NCI-H526 treated with DMSO at 0.1 percent for 48 hours (cell line): ENCODE data around the gene PIEZO1.
A peak's percentile ranks its signal among the peaks of the same experiment; 100 is the strongest.
"Not testable (repeated sequence)": the region's sequence is repeated elsewhere in the genome, so short reads cannot be mapped to it uniquely, and the experiment has no call there.

Source experiments
- DNase-seq: peaks from one replicate; lab custom pipeline; 2025; lab: John Stamatoyannopoulos, UW

The PIEZO1 gene

DNA sequence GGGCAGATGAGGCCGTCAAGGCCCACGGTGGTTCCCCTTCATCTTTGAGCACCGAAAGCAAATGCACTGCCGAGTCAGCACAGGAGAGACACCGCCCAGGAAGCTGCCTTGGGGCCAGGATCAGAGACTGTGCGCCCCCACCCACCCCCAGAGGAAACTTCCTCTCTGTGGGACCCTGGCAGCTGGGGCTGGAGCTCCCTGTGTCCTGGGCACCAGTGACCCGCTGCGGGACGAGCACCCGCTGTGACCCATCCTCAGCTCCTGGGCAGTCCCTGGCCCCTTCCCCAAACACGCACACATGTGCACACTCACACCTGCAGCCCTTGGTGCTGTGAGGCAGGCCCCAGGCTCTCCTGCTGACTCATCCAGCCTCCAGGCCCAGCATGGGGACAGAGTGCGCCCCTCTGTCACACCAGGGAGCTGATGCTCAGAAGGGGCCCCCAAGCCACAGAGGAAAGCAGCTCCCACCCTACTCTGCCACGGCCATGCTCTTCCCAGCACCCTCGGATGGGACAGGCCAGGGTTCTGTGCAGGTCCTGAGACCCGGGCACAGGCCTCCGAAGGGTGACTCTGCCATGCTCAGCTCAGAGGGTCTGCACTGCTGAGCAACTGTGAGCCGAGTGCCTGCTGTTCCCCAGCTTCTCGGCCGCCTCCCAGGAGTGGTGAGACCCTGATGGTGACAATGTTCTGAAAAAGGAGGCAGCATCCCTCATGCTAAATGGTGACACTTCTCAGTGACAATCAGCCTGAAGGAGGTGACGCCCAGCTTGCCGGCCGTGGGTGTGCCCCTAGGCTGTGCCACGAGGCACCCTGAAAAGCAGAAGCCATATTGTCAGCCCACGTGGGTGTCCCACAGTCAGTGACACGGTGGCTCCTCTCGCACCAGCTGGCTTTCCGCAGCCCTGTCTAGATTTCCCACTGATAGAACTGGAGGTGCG, 3.6 kb downstream of the PIEZO1 start:
- no peak for DNase-seq

DNA sequence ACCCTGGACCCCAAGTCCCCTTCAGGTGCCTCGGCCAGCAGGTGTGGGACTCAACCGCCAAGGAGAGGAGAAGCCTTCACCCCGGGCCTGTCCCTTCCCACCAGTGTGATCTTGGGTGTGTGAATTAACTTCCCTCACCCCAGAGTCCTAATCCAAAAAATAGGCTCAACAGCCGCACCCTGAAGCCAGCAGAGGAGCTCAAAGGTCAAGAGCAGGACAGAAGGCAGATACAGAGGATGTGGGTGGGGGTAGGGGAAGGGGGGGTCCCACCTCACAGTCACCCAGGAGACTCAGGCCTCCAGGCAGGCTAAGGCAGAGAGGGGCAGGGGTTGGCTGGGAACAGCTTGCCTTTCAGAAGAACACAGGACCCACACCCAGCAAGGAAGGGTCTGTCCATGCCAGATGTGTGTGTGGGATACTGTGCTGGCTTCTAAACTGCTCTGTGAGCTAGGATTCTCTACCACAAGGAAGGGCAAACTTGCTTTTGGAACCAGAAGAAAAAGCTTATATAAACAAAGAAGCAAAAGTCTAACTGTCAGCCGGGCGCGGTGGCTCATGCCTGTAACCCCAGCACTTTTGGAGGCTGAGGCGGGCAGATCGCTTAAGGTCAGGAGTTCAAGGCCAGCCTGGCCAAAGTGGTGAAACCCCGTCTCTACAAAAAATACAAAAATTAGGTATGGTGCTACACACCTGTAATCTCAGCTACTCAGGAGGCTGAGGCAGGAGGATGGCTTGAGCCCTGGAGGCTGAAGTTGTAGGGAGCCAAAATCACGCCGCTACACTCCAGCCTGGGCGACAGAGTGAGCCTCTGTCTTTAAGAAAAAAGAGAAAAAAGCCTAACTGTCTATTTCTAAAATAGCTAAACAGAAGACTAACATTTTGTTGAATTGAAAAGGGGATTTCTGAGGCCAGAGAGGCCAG, 4.6 kb downstream of the PIEZO1 start:
- DNase-seq, result no peak

DNA sequence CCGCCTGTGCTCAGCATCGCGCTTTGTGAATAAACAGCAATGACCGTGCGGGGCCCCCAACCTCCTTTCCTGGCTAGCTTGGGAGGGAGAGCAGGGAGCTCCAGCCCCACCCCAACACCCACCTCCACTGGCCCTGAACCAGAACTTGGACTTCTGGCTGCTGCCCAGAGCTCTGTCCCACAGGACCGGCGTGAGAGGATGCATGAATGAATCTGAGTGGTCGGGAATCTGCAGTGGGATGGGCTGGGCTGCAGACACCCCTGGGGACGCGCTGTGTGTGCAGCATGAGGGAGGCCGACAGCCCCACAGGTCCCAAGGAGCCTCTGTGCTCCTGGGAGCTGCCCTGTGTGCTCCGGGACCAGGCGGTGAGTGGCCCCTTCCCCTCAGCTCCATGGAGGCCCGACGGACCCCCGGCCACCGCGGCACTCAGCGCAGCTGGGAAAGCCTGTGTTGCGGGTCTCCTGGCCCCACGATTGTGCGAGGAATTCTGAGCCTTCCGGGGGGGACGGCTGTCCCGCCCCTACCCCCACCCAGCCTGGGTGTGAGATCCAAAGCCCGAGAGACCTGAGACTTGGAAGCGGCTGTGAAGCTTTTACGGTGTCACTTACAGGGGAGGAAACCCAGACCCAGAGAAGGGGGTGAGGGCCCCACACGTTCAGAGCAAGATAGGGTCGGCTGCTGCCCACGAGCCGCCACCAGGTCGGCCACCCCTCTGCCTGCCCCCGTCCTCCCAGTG, 5.4 kb downstream of the PIEZO1 start:
- no peak for DNase-seq

DNA sequence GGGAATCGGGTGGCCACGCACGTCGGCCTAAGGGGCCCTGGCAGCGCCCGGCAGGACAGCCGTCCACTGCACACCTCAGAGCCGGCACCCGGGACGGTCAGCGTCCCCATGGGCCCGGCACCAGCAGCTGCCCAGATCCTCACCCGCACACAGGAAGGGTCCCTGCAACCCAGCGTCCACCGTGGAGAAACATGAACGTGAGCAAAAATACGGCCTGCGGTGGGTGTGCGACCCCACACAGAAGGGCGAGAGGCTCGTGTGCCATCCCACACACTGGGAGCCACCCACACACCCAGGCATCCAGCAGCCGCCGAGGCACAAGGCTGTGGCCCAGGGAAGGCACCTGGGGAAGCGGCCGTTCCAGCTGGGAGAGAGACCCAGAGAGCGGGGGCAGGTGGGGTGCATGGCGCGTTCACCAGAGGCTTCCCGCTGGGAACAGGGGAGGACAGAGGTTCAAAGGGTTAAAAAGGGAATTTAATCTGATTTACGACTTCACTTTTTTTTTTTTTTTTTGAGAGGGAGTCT, 6.4 kb downstream of the PIEZO1 start:
- DNase-seq, result no peak

DNA sequence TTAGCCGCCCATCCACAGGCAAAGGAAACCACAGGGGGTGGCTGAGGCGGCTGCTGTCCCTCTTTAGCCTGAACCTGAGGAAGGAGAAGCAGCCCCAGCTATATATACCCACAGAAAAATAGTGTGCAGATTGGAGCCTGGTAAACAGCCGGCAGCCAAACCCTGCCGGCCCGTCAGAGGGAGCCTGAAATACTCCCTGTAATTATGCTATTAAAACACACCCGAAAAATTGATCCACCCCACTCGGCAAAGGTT, 6.8 kb downstream of the PIEZO1 start:
- DNase-seq, result no peak

DNA sequence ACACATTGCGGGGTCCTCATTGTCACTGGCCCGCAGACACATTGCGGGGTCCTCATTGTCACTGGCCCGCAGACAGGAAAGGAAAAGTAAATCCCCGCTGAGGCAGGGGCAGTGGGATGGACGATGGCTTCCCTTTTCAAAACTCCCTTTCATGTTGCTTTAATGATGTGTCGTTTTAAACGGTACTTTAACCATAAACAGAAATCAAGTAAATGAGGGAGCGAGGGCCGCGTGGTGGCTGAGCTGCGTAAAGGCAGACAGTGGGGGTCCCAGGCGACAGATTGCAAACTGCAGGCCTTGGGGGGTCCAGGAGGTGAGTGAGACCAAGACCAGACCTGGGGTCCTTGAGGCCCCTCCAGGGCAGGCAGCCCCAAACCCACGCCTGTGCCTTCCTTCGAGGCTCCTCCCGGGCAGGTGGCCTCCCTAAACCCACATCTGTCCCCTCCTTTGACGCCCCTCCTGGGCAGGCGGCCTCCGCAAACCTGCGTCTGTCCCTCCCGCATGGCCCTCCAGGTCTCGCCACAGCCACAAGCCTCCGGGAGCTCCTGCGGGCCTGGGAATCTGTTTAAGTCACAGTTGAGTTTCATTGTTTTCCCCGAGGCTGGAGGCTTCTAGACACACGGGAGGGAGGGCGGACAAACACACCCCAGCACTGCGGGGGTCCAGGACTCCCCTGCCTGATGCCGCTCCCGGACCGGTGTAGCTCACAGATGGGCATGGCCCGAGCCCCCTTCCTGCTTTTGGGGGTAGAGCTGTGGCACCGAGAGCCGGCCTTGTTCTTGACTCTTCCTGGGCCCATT, 7.3 kb downstream of the PIEZO1 start:
- no peak for DNase-seq

DNA sequence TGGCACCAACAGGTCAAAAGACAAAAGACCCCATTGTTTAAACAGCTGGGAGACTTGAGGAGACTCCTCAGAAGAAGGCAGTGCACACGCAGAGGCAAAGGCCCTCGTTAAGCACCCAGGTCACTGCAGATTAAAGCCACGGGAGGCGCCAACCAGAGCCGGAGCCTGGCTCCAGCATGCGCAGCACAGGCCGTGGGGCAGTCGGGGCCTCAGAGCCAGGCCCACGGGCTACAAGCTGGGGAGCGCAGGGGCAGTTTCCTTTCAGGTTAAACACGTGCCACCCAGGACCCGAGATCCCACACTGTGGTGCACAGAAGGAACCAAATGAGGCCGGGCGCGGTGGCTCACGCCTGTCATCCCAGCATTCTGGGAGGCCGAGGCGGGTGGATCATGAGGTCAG, 9.2 kb downstream of the PIEZO1 start:
- DNase-seq, result no peak

DNA sequence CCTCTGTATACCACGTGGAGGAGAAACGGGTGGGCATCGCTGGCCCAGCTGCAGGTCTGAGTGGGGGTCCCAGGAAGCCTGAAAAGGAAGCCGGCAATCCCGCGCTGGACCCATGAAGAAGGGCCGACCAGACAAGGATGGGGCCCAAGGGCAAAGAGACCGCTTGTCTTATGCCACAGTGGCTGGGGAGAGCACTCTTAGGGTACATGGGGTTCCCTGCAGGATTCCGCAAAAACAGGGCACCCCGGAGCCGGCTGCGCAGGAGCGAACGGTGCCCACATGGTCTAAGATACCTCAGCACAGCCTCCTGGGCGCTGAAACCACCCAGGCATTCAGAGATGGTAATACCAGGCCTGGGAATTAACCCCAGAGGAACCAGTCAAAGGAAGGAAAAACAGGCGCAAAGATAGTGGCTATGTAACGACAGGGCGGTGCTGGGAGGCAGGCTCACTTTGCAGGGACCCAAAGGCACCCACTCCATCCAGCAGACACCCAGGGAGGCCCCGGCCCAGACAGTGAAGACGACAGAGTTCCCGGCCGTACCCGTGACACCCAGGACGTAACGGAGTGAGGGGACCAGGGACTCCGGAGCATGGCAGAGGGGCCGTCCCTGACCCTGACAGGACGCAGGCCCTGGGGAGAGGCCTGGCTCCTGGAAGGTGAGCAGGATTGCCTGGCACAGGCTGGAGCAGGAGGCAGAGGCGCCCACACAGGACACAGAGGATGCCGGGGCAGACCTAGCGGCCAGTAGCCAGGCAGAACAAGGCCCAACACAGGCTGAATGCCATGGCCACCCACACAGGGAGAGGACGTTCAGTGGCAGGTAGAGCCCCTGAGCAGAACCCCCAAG, 10.3 kb downstream of the PIEZO1 start:
- DNase-seq, result no peak

DNA sequence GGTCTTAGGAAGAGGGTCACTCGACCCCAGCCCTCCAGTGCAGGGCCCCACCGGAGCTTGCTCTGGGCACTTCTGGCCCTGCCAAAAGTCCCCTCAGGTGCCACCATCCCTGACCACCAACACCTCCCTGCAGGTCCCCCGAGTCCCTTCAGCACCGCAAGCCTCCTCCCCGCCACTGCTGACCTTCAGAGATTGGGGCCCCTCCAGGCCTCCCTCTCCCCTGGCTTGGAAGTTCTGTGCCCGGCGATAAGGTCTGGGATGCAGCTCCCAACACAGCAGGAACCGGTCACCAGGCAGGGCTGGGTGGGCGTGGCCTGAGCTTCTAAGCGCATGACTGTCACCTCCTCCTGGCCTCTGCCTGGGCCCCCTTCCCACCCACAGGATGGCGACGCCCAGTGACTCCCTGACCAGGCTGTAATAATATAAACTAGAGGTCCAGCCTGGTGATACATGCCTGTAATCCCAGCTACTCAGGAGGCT, 11.2 kb downstream of the PIEZO1 start:
- no peak for DNase-seq

DNA sequence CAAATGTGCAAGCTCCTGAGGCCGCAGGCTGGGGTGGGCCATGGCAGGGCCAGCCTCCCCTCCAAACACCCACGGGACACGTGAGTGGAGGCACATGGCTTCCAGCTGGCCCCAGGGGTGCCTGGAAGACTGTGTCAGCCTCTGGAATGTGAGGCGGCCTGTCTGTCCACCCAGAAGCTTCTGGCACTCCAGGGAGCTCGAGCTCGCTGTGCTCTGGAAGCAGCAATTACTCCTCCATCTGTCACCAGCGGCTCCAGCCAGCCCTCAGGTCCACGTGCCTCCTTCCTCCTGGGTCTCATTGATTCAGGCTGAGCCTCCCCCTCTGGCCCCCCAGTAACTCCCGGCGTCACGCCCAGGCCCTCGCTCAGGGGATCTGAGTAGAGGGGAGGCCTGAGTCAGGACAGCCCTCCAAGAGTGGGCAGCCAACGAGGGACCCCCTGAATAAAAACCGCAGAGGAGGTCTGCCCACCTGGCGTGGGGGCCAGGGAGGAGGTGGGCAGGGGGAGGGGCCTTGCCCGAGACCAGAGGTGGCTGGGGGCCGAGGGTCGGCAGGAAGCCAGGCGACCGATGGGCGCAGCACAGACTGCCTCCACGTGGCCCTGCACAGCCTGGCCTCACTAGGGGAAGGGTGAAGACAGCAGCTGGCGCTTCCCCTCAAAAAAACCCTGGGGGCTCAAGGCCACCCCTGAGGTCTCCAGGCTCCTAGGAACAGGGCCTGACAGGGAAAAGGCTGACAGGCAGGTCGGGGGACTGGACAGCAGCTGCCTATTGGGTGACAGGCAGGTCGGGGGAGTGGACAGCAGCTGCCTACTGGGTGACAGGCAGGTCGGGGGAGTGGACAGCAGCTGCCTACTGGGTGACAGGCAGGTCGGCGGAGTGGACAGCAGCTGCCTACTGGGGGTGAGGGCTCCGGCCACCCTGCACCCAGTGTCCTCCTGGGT, 11.9 kb downstream of the PIEZO1 start:
- no peak for DNase-seq

DNA sequence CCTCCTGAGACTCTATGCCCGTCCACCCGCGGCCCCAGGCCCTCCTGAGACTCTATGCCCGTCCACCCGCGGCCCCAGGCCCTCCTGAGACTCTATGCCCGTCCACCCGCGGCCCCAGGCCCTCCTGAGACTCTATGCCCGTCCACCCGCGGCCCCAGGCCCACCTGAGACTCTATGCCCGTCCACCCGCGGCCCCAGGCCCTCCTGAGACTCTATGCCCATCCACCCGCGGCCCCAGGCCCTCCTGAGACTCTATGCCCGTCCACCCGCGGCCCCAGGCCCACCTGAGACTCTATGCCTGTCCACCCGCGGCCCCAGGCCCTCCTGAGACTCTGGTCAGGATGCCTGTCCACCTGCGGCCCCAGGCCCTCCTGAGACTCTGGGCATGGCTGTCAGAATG, 13.2 kb downstream of the PIEZO1 start:
- not testable (repeated sequence) for DNase-seq

DNA sequence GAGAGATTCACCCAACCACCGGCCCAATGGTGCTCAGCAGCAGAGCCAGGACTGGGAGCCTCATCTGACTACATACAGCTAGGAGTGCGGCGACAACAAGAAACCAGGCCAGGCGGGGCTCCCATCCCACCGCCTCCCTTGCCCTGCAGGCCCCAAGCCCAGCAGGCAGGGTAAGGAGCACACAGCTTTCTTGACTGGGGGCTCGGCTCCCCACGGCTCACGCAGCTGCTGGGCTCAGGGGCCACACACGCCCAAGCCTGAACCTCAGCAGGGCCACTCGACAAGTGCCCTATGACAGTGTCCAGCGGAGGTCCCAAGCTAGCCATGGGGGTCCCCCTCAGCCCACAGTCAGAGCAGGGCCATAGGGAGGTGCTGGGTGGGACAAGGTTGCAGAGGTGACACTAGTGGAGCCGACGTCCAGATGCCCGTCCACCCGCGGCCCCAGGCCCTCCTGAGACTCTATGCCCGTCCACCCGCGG, 13.7 kb downstream of the PIEZO1 start:
- no peak for DNase-seq

DNA sequence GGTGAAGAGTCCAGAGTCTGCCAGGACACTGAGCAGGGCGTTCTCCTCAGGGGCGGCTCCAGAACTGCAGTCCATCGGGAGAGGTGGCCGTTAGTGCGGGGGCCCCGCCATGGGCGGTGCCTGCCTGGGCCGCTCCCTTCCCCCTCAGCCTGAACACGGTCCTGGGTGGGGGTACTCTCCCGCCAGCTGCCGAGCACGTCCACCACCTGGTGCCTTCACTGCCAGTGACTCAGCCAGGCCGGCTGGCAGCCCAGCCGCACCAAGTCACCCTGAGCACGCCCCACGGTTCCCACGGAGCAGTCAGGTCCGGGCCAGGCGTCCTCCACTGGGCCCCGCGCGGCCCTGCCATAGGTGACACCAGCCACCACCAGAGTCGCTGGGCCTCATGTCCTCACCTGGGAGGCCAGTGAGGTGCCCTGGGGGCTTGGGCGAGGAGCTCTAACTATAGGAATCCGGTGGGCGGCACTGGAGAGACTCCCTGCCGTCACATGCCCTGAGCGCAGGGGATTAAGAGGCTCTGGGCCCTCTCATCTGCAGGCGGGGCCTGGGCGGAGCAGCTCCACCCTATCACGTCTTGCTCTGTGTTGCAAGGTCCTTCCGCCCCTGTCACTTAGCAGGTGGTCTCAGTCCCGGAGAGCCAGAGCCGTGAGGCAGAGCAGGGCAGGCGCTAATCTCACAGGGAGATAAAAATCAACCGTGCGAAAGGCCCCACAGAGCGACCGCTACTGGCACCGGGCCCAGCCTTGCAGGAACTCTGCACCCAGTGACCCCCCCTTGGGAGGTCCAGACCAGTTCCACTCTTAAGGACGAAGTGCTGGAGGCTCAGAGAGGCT, 14.3 kb downstream of the PIEZO1 start:
- peak; percentile 37 for DNase-seq

DNA sequence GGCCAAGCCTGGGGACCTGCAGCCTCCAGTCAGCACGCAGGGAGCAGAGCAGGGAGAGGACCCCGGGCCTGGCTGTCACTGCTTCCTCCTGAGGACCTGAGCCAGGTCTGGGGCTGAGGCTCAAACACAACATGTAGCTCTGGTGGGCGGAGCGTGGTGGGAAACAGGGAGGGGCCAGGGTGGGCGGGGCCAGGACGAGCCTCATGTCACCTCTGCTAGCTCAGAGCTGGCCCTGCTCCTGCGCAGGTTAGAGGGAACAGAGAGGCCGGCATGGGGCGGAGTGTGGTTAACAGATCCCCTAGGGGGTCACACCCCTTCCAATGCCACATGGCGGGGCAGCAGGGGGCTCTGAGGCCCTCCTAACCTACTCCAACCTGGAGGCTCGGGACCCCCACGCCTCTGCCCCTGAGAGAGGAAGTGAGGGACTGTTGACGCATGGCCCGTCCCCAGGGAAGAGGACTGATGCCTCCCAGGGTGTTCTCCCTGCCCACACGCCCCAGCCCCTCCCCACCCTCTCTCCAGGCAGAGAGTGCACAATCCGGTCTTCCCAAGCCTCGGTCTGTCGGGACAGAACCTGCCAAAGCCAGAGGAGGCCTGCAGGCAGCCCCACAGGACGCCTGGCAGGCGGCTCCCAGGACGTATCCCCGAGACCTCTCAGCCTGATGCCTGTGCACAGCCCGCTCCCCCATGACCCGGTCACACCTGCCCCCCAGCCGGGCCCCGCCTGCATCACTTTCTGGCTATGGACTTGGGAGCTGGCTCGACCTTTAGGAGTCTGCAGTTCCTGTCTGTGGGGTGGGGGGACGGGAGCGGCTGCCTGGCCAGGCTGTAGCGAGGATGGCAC, 15.2 kb downstream of the PIEZO1 start:
- peak; percentile 9 for DNase-seq

DNA sequence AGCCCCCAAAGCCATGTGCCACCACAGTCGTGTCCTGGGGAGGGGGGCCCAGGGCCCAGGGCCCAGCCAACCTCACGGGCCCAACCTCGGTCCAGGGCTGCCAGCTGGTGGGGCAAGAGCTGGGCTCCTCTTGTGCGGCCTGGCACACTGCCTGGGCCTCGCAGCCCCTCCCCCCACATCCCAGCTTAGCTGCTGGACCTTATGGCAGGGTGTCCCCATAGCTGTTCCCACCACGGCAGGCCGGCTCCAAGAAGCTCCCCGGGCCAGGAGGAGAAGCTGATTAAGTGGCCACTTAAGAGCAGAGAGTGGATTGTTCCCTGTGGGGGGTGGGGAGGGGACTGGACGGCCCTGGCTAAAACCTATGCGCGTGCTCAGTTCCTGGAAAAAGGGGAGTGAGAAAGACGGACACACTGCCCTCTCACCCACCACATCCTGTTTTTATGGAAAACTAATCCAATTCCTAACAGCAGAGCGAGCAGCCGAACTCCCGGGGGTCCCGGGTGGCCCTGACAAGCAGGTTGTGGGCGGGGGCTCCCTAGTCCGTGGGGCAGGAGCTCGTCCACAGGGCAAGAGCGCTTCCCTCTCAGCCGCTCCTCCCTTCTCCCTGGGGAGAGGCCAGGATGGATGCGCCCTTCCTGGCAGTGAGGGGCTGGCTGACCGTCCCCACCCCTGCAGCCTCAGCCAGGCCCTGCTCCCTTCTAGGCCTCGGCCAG, 16.8 kb downstream of the PIEZO1 start:
- DNase-seq, result no peak

DNA sequence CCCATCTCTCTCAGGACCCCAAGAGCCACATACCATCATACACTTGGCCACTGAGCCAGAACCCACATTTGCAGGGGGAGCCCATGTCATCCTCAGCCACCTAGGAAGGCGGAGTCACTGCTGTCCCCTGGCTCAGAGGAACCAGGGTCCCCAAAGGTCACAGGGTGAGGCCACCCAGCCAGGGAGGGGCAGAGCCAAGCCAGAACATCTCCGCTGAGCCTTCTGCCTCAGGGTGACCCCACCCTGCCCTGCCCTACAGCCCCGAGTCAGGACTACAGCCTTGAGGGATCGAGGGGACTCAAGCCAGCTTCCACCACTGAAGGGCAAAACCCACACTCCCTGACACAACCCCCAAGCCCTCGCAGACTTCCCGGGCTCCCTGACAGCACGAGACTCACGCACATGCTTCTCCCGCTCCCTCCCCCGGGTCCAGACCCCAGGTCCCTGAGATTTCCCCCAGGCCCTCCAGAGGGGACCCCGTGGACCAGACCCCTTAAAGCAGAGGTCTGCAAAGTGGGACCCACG, 17.4 kb downstream of the PIEZO1 start:
- no peak for DNase-seq
